ENCODE measurements around the gene ARPIN.

ARPIN gene

DNA sequence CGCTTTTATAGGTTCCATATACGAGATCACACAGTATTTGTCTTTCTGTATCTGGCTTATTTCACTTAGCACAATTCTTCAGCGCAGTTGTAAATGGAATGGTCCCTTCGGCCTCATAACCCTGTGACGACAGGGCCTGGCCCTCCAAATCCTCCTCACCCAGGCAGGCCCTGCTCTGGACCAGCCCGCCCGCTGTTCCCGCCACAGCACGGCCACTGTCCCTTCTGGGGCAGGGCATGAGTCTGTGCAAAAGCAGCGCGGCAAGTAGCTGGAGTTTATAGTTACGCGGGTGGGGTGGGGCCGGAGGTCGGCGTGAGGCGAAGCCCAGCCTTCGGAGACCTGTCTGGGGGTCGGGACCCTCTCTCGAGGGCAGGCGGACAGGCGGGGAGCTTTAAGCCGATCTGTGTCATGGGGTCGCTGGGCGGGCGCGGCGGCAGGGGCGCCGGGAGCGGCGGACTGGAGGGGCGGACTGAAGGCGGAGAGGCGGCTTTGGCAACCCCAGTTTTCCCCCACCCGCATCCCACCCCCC is 543 bp downstream of the ARPIN start:
- DNase-seq (ENCODE audit: extremely low spot score, insufficient read length, low read depth), result no peak
- FAIRE-seq, result no peak

- DNase-seq (ENCODE audit: extremely low spot score, insufficient read length, low read depth) (no peak), FAIRE-seq (no peak)
These were observed 1.7 kb downstream of the ARPIN start for GRCh38 chr15:89910891-89911626.

- FAIRE-seq, result no peak
- DNase-seq (ENCODE audit: extremely low spot score, insufficient read length, low read depth), result no peak
These were observed 3.1 kb downstream of the ARPIN start for GRCh38 chr15:89909611-89910010.

- DNase-seq (ENCODE audit: extremely low spot score, insufficient read length, low read depth), result no peak
- no peak for FAIRE-seq
These were observed 4.5 kb downstream of the ARPIN start for GRCh38 chr15:89908226-89908625.

GRCh38 chr15:89907289-89907688 is 5.5 kb downstream of the ARPIN start:
- DNase-seq (ENCODE audit: extremely low spot score, insufficient read length, low read depth), result no peak
- FAIRE-seq, result no peak

DNA sequence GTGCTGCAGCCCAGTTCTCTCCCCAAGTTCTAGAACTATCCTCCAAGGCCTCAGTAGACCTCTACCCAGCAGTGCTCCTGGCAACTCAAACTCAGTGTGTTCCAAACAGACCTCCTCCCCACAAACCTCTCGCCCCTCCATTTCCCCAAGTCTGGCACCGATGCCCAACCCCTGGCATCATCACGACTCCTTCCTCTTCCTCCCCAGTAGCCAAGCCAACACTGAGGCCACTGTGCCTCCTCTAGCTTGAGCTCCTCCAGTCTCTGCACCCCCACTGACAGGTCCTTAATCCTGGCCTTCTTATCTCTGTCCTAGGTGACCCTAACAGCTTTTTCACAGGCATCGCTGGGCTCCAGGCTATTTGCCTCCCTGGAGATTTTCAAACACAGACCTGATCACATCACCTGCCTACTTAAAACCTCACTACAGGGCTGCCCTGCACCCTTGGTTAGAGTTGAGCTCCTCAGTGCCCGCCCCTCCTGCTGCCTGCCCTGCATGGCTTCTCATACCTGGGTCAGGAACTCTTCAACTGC is 6.8 kb downstream of the ARPIN start:
- DNase-seq (ENCODE audit: extremely low spot score, insufficient read length, low read depth) (no peak), FAIRE-seq (no peak)

GRCh38 chr15:89904519-89904918 is 8.2 kb downstream of the ARPIN start:
- DNase-seq (ENCODE audit: extremely low spot score, insufficient read length, low read depth), result no peak
- FAIRE-seq, result no peak

GRCh38 chr15:89903858-89904130 is 9.0 kb downstream of the ARPIN start:
- FAIRE-seq, result no peak

GRCh38 chr15:89903015-89903857 is 9.5 kb downstream of the ARPIN start:
- FAIRE-seq, result no peak
- no peak for DNase-seq (ENCODE audit: extremely low spot score, insufficient read length, low read depth)

More at GRCh38 chr15:89903858-89904130, 9.0 kb downstream of the ARPIN start:
- no peak for DNase-seq (ENCODE audit: extremely low spot score, insufficient read length, low read depth)

- FAIRE-seq (no peak), DNase-seq (ENCODE audit: extremely low spot score, insufficient read length, low read depth) (no peak)
These were observed 11.9 kb downstream of the ARPIN start for GRCh38 chr15:89900849-89901248.

- DNase-seq (ENCODE audit: extremely low spot score, insufficient read length, low read depth), result no peak
These were observed 12.7 kb downstream of the ARPIN start for GRCh38 chr15:89899951-89900567.

GRCh38 chr15:89899295-89899945 is 13.3 kb downstream of the ARPIN start:
- no peak for FAIRE-seq

More at GRCh38 chr15:89899951-89900567, 12.7 kb downstream of the ARPIN start:
- no peak for FAIRE-seq

GRCh38 chr15:89898614-89899294 is 14.0 kb downstream of the ARPIN start:
- peak; percentile 53 for DNase-seq (ENCODE audit: extremely low spot score, insufficient read length, low read depth)
- FAIRE-seq, result peak; percentile 55

More at GRCh38 chr15:89899295-89899945, 13.3 kb downstream of the ARPIN start:
- DNase-seq (ENCODE audit: extremely low spot score, insufficient read length, low read depth), result no peak

DNA sequence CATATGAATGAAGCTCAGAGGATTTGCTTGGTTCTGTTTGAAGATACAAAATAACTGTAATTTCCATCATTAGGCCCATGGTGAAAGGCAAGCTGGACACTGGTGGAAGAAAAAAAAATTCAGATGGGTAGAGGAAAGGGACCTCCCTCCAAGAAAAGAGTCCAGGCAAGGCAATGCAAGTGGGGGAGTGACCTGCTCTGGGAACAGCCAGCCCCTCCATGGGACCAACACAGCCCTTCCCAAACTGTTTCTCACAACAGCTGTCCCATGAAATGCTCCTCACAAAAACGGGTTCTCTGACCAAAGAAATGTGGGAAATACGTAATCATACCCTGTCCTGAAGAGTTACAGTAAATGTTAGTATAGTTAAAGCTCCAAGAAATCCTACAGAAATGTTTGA is 14.6 kb downstream of the ARPIN start:
- no peak for FAIRE-seq

GRCh38 chr15:89893696-89894447 is 18.9 kb downstream of the ARPIN start, which contains the start of gene AP3S2:
TSS of gene AP3S2 (minus strand) at chr15:89893994. CDS start at chr15:89893949, 45 bp downstream.
- FAIRE-seq (peak; percentile 86), DNase-seq (ENCODE audit: extremely low spot score, insufficient read length, low read depth) (peak; percentile 71)

More for the DNA sequence above, 14.6 kb downstream of the ARPIN start:
- DNase-seq (ENCODE audit: extremely low spot score, insufficient read length, low read depth), result no peak

DNA sequence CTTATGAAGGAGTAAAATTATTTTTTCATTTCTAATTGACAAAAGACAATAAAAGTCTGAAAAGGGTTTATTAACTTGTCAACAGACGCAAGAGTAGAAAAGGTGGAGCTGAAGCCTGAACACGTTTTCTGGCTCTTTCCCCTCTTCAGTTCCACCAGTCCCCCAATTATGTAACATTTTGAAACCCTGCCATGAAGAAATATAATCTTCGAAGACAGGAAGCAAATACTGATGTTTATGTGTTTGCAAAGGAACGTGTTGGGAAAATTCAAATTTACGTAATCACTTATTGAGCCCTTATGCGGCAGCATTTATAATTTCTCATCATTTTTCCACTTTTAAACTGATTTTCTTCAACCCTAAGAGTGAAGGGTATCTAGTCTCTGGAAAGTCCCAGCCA is 19.7 kb downstream of the ARPIN start:
- FAIRE-seq, result no peak

DNA sequence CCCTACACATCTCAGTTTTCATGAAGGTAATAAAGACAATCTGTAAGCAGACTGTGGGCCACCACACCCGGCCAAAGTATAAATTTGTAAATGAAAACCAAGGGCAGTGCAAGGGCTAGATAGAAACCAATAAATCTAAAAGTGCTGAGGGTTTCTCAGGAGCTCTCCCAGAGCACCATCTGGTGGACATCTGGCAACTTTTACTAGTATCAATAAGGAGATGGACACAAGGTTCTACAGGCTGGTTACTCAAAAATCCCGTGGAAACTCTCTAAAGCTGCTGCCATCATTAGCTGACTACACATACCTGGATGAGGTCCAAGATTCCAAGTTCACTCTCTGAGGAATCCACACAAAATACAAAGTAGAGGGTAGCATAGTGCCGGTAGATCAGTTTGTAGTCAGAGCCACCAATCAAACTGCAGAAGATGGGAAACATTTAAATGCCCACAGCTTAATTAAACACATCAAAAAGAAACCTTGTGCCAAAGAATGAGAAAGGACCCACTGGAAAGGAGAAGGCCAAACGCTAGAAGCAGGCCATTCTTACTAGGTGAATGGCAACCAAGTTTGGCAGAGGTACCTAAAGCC is 24.4 kb downstream of the ARPIN start:
- no peak for FAIRE-seq
- no peak for DNase-seq (ENCODE audit: extremely low spot score, insufficient read length, low read depth)

More for the DNA sequence above, 19.7 kb downstream of the ARPIN start:
- no peak for DNase-seq (ENCODE audit: extremely low spot score, insufficient read length, low read depth)

DNA sequence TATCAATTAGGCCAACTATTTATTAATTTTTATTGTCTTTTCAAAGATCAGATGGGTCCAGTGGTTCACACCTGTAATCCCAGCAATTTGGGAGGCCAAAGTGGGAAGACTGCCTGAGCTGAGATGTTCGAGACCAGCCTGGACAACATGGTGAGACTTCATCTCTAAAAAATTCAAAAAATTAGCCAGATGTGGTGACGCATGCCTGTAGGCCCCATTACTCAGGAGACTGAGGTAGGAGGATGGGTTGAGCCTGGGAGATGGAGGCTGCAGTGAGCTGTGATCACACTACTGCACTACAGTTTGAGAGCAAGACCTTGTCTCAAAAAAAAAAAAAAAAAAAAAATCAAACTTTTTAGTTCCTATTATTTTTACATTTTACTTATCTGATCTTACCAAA is 27.1 kb downstream of the ARPIN start:
- FAIRE-seq, result no peak
- no peak for DNase-seq (ENCODE audit: extremely low spot score, insufficient read length, low read depth)
